Vagina (tissue), 2 donors: ENCODE data around the gene PABPC1L. TPM values are rescaled to one million over a fixed set of nuclear protein-coding genes. Genes with fewer than 3 reads are reported as not detected.

Source experiments
- DNase-seq, 2 donors: peaks; one replicate each; pipeline ENCODE4 v3.0.0-alpha.2; 2017; ENCODE audit errors: extremely low spot score in 2 of 2
- H3K27ac ChIP-seq: fragments of 200-600 bp; sonication (generic); one replicate; pipeline ENCODE4 v1.5.1; 2019
- H3K27me3 ChIP-seq: fragments of 200-600 bp; sonication (generic); one replicate; pipeline ENCODE4 v1.5.1; 2019
- H3K36me3 ChIP-seq, 2 donors: fragments of 200-600 bp; sonication (generic); one replicate each; pipeline ENCODE4 v1.5.1; 2017 to 2019
- H3K4me1 ChIP-seq: fragments of 200-600 bp; sonication (generic); one replicate; pipeline ENCODE4 v1.5.1; 2019
- H3K4me3 ChIP-seq, 2 donors: fragments of 200-600 bp; sonication (generic); 1 replicate in 1 of 2; 2 replicates in 1 of 2; pipeline ENCODE4 v1.5.1; 2016 to 2019
- H3K9me3 ChIP-seq: fragments of 200-600 bp; sonication (generic); one replicate; pipeline ENCODE4 v1.5.1; 2019
- CTCF ChIP-seq, 3 experiments: fragments of 450-650 bp in 2 of 3; fragments of 200-600 bp in 1 of 3; sonication (generic) in 1 of 3; IDR thresholded peaks; one replicate each; pipeline ENCODE4 v1.5.1; 2017 to 2019; ENCODE audit warnings: antibody characterized with exemption in 3 of 3, mild to moderate bottlenecking in 2 of 3, moderate library complexity in 2 of 3
- POLR2A ChIP-seq, 2 donors: fragments of 450-650 bp; IDR thresholded peaks; one replicate each; pipeline ENCODE4 v1.6.1; 2017; ENCODE audit warnings: antibody characterized with exemption in 2 of 2, mild to moderate bottlenecking in 2 of 2, moderate library complexity in 2 of 2
- POLR2AphosphoS5 ChIP-seq, 2 donors: sonication (generic); formaldehyde crosslinking; IDR thresholded peaks; one replicate each; pipeline ENCODE4 v1.9.0; 2017; ENCODE audit warnings: antibody characterized with exemption in 2 of 2, mild to moderate bottlenecking in 2 of 2, low read depth in 1 of 2; ENCODE audit not compliant: insufficient read depth in 1 of 2
- intact Hi-C: fragments of 100-400 bp; cut with DNase I; formaldehyde crosslinking; loops from one replicate; pipeline ENCODE4 v1.15.1; 2023
- total RNA-seq: library from RNA; depleted of rRNA; stranded (reverse); fragments of >200 nt; gene quantifications from one replicate; pipeline ENCODE4 v1.2.3, GENCODE V29; 2016

Gene PABPC1L
- total RNA-seq, 1 donor from 2014 or later, result 19.6 TPM

GRCh38 chr20:44930517-44931168 is 20.8 kb downstream of the PABPC1L start:
- H3K4me1 ChIP-seq, result no peaks in the 10 kb centered on the region
- H3K9me3 ChIP-seq, result no peaks in the 10 kb centered on the region
- no peak for DNase-seq
- H3K36me3 ChIP-seq, result no peaks in the 10 kb centered on the region
- no peaks in the 10 kb centered on the region for H3K27me3 ChIP-seq
- H3K27ac ChIP-seq, result no peak overlapping the region
- intact Hi-C loops, result no loop called here
- TF ChIP-seq CTCF (IDR thresholded peaks at IDR 0.05) (no peak), POLR2AphosphoS5 (IDR thresholded peaks at IDR 0.05; ENCODE audit: insufficient read depth in 1 of 2, low read depth in 1 of 2) (no peak), POLR2A (IDR thresholded peaks at IDR 0.05) (no peak)
- no peak overlapping the region for H3K4me3 ChIP-seq

DNA sequence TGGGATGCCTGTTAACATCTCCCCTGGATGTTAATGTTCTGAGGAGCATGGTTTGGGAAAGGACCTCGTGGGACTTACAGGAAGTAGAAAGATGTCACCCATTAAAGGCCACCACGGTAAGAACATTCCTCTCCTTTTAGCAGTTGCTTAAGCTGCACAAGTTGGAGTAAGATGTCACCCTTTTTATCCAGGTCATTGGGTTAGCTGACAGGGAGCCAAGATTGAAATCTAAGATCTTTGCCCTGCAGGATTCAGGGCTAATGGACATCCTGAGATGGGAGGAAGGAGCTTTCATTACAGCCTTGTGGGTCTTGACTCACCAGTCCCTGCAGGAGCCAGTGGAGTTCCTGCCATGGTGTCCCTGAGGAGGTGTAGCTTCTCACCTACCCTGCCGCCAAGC is 22.1 kb downstream of the PABPC1L start:
- Histone ChIP-seq H3K4me3 (no peak overlapping the region), H3K27me3 (no peaks in the 10 kb centered on the region), H3K27ac (no peak overlapping the region), H3K36me3 (no peaks in the 10 kb centered on the region), H3K9me3 (no peaks in the 10 kb centered on the region), H3K4me1 (no peaks in the 10 kb centered on the region)
- intact Hi-C loops, result no loop called here
- DNase-seq, result no peak
- TF ChIP-seq POLR2A (IDR thresholded peaks at IDR 0.05), result no peak
- TF ChIP-seq CTCF (IDR thresholded peaks at IDR 0.05), result no peak
- no peak for TF ChIP-seq POLR2AphosphoS5 (IDR thresholded peaks at IDR 0.05; ENCODE audit: insufficient read depth in 1 of 2, low read depth in 1 of 2)

DNA sequence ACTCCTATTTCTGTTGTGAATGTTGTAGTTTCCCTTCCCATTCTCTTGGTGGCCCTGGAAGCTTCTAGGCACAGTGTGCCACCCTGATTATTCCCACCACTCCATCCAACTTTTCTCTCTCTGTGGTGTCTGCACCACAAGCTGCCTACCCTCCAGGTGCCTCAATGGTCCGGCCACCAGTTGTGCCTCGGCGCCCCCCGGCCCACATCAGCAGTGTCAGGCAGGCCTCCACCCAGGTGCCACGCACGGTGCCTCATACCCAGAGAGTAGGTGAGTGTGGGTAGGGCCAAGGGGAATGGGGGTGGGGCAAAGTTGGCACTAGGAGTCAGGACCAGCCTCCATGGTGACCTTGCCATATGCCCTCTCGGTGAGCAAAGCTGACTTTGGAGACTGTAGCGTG is 23.1 kb downstream of the PABPC1L start:
- no peak for DNase-seq
- H3K4me3 ChIP-seq, result no peak overlapping the region
- intact Hi-C loops, result no loop called here
- H3K27me3 ChIP-seq, result no peaks in the 10 kb centered on the region
- no peaks in the 10 kb centered on the region for H3K4me1 ChIP-seq
- no peaks in the 10 kb centered on the region for H3K36me3 ChIP-seq
- H3K27ac ChIP-seq, result no peak overlapping the region
- H3K9me3 ChIP-seq, result no peaks in the 10 kb centered on the region
- TF ChIP-seq POLR2A (IDR thresholded peaks at IDR 0.05) (no peak), CTCF (IDR thresholded peaks at IDR 0.05) (no peak), POLR2AphosphoS5 (IDR thresholded peaks at IDR 0.05; ENCODE audit: insufficient read depth in 1 of 2, low read depth in 1 of 2) (no peak)

DNA sequence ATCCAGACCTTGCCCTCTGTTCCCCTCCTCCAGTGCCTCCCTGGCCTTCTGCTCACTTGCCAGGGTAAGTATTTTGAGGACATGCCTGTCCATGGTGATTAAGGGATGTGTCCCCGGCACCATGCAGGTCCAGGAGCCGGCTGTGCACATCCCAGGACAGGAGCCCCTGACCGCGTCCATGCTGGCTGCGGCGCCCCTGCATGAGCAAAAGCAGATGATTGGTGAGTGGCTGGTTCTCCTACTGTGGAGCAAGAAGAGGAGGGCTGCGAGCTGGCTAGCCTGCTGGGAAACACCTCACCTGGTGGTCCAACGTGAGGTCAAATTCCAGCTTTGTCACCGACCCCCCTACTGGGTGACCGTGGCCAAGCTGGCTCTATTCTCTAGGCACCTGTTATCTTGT is 26.6 kb downstream of the PABPC1L start:
- peaks cover 0 to 7% of the 10 kb centered on the region in 2 donors for H3K36me3 ChIP-seq
- intact Hi-C loops, result no loop called here
- TF ChIP-seq POLR2A (IDR thresholded peaks at IDR 0.05) (no peak), CTCF (IDR thresholded peaks at IDR 0.05) (no peak), POLR2AphosphoS5 (IDR thresholded peaks at IDR 0.05; ENCODE audit: insufficient read depth in 1 of 2, low read depth in 1 of 2) (no peak)

GRCh38 chr20:44938637-44939036 is 28.8 kb downstream of the PABPC1L start:
- intact Hi-C loops, result no loop called here
- DNase-seq, result no peak
- no peaks in the 10 kb centered on the region for H3K9me3 ChIP-seq
- H3K27me3 ChIP-seq, result no peaks in the 10 kb centered on the region
- TF ChIP-seq POLR2AphosphoS5 (IDR thresholded peaks at IDR 0.05; ENCODE audit: insufficient read depth in 1 of 2, low read depth in 1 of 2) (no peak), POLR2A (IDR thresholded peaks at IDR 0.05) (no peak), CTCF (IDR thresholded peaks at IDR 0.05) (no peak)
- H3K4me3 ChIP-seq, result no peak overlapping the region
- H3K4me1 ChIP-seq, result no peaks in the 10 kb centered on the region
- peaks cover 0 to 25% of the 10 kb centered on the region in 2 donors for H3K36me3 ChIP-seq
- H3K27ac ChIP-seq, result no peak overlapping the region

More for the DNA sequence above, 26.6 kb downstream of the PABPC1L start:
- Histone ChIP-seq H3K27ac (no peak overlapping the region), H3K4me1 (no peaks in the 10 kb centered on the region), H3K9me3 (no peaks in the 10 kb centered on the region), H3K4me3 (no peak overlapping the region), H3K27me3 (no peaks in the 10 kb centered on the region)
- no peak for DNase-seq
